Activated CD8-positive, alpha-beta memory T cell treated with anti-CD3 and anti-CD28 coated beads, Interleukin-2, amount 50 U/mL, for 24 hours (primary cell): ENCODE results near the gene UBE2J1.
"Not testable (repeated sequence)": the region's sequence is repeated elsewhere in the genome, so short reads cannot be mapped to it uniquely, and the experiment has no call there.

ENCODE experiments used
- DNase-seq: peaks from one replicate; pipeline ENCODE4 v3.0.0-alpha.2; 2020; ENCODE audit errors: extremely low read depth

UBE2J1 gene

GRCh38 chr6:89320012-89320559 lies 32.4 kb downstream of the UBE2J1 start:
- no peak for DNase-seq

- no peak for DNase-seq
Measured at GRCh38 chr6:89317067-89317466, 35.5 kb downstream of the UBE2J1 start.

- no peak for DNase-seq
Measured at GRCh38 chr6:89315249-89315885, 37.2 kb downstream of the UBE2J1 start, which contains the start of gene GABRR2. Gene GABRR2, minus strand, starts transcription at chr6:89315299. Its CDS starts 134 bp downstream, at chr6:89315165.

- no peak for DNase-seq
Measured at GRCh38 chr6:89314692-89315091, 37.8 kb downstream of the UBE2J1 start.

GRCh38 chr6:89313006-89313405 lies 39.5 kb downstream of the UBE2J1 start:
- no peak for DNase-seq

- no peak for DNase-seq
Measured at GRCh38 chr6:89311853-89312531, 40.5 kb downstream of the UBE2J1 start.

GRCh38 chr6:89311530-89311852 lies 41.0 kb downstream of the UBE2J1 start:
- no peak for DNase-seq

- no peak for DNase-seq
Measured at GRCh38 chr6:89310929-89311328, 41.6 kb downstream of the UBE2J1 start.

- no peak for DNase-seq
Measured at GRCh38 chr6:89308525-89309395, 43.8 kb downstream of the UBE2J1 start.

- DNase-seq = not testable (repeated sequence)
Measured at GRCh38 chr6:89304517-89304916, 48.0 kb downstream of the UBE2J1 start.

GRCh38 chr6:89302936-89303335 lies 49.6 kb downstream of the UBE2J1 start:
- DNase-seq = no peak

GRCh38 chr6:89302195-89302770 lies 50.2 kb downstream of the UBE2J1 start:
- no peak for DNase-seq

- no peak for DNase-seq
Measured at GRCh38 chr6:89301586-89302194, 50.8 kb downstream of the UBE2J1 start.

- no peak for DNase-seq
Measured at GRCh38 chr6:89299466-89299850, 53.1 kb downstream of the UBE2J1 start.

- no peak for DNase-seq
Measured at GRCh38 chr6:89298680-89299465, 53.6 kb downstream of the UBE2J1 start.

- DNase-seq = peak; percentile 19
Measured at GRCh38 chr6:89297695-89298351, 54.7 kb downstream of the UBE2J1 start.

- no peak for DNase-seq
Measured at GRCh38 chr6:89295981-89296380, 56.5 kb downstream of the UBE2J1 start.

GRCh38 chr6:89295116-89295515 lies 57.4 kb downstream of the UBE2J1 start:
- not testable (repeated sequence) for DNase-seq

- DNase-seq = no peak
Measured at GRCh38 chr6:89291256-89291819, 61.2 kb downstream of the UBE2J1 start.
